ENCODE measurements around the gene KCNE5.
"Not testable (repeated sequence)": the region's sequence is repeated elsewhere in the genome, so short reads cannot be mapped to it uniquely, and the experiment has no call there.

The KCNE5 gene, protein sequence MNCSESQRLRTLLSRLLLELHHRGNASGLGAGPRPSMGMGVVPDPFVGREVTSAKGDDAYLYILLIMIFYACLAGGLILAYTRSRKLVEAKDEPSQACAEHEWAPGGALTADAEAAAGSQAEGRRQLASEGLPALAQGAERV

GRCh38 chrX:109624641-109625616, at the start of gene KCNE5:
TSS of gene KCNE5 (minus strand) at chrX:109625172. CDS start at chrX:109625020, 152 bp downstream.
- DNase-seq (ENCODE audit: low read depth, low spot score): no peak
- no peak within 1 kb of the TSS for H3K27ac ChIP-seq

DNA sequence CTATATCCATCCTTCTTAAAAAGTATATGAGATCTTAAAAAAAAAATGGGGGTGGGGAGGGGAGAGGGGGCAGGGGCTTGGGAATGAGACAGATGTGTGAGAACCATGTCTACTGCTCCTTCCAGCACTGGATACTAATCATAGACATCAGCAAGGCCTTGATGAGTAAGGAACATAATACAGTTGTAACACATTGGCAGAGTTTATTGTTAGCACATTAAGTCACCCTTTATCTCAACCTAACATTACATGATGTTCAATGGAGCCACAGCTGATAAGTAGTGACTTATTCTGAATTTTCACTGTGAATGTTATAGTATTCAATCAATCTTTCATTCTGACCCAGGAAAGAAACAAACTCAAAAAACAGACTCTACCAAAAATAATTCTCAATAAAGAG, 47.3 kb upstream of the KCNE5 start:
- no peak for DNase-seq (ENCODE audit: low read depth, low spot score)
- no peak overlapping the region for H3K27ac ChIP-seq

- not testable (repeated sequence) for DNase-seq (ENCODE audit: low read depth, low spot score); H3K27ac ChIP-seq
Measured at GRCh38 chrX:109671170-109671569, 46.2 kb upstream of the KCNE5 start.

GRCh38 chrX:109667986-109668385, 43.0 kb upstream of the KCNE5 start:
- no peak for DNase-seq (ENCODE audit: low read depth, low spot score)
- H3K27ac ChIP-seq: no peak overlapping the region

GRCh38 chrX:109660435-109661143, 35.6 kb upstream of the KCNE5 start:
- no peak for DNase-seq (ENCODE audit: low read depth, low spot score)
- H3K27ac ChIP-seq: no peak overlapping the region

DNA sequence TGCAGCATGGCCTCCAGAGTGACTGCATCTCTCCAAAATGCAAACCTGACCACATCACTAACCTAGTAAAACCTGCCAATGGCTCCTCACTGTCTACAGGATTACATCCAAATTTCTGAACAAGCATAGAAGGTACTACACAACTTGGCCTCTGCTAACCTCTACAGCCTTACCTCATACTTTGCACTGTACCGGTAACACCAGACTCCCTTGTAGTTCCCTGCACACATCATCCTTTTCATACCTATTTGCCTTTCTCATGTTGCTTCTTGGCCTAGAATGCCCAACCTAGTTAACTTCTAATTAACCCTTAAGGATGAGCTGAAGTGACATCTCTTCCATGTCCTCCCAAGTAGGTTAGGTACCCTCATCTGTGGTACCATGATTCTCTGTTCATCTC, 33.4 kb upstream of the KCNE5 start:
- DNase-seq (ENCODE audit: low read depth, low spot score): no peak
- no peak overlapping the region for H3K27ac ChIP-seq

DNA sequence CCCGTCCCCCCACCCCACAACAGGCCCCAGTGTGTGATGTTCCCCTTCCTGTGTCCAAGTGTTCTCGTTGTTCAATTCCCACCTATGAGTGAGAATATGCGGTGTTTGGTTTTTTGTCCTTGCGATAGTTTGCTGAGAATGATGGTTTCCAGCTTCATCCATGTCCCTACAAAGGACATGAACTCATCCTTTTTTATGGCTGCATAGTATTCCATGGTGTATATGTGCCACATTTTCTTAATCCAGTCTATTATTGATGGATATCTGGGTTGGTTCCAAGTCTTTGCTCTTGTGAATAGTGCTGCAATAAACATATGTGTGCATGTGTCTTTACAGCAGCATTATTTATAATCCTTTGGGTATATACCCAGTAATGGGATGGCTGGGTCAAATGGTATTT, 32.4 kb upstream of the KCNE5 start:
- H3K27ac ChIP-seq; DNase-seq (ENCODE audit: low read depth, low spot score): not testable (repeated sequence)

- H3K27ac ChIP-seq: no peak overlapping the region
- no peak for DNase-seq (ENCODE audit: low read depth, low spot score)
Measured at GRCh38 chrX:109656774-109657173, 31.8 kb upstream of the KCNE5 start.

- H3K27ac ChIP-seq: no peak overlapping the region
- DNase-seq (ENCODE audit: low read depth, low spot score): no peak
Measured at GRCh38 chrX:109655502-109656201, 30.7 kb upstream of the KCNE5 start.

DNA sequence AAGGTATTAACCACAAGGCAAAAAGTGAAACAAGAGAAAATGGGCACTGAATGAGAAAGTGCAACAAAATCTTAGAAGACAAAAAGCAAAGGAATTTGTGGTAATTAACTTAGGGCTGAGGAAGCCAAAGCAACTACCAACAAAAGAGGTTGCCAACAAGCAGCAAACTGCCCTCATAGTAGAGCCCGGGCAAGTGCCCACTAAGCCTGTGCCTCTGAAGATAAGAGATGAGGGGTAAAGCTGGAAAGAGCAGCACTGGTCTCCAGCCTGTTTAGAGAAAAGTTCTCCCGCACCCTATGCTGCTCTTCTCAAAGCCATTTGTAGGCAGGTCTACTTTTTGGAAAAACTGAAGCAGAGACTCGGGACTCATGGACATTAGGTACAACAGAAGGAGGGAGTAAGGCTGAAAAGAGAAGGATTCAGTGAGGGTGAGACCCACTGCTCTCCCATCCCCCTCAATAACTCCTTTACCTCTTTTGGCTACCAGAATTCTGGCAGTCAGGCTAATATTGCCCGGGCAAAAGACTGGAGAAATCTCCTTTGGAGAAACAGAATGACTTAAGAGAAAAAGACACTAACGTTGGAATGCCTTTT, 29.6 kb upstream of the KCNE5 start:
- no peak overlapping the region for H3K27ac ChIP-seq
- DNase-seq (ENCODE audit: low read depth, low spot score): no peak

- not testable (repeated sequence) for H3K27ac ChIP-seq; DNase-seq (ENCODE audit: low read depth, low spot score)
Measured at GRCh38 chrX:109644671-109645070, 19.7 kb upstream of the KCNE5 start.

GRCh38 chrX:109643687-109644086, 18.7 kb upstream of the KCNE5 start:
- H3K27ac ChIP-seq: no peak overlapping the region
- DNase-seq (ENCODE audit: low read depth, low spot score): no peak

GRCh38 chrX:109638158-109638557, 13.2 kb upstream of the KCNE5 start:
- no peak for DNase-seq (ENCODE audit: low read depth, low spot score)
- H3K27ac ChIP-seq: no peak overlapping the region

DNA sequence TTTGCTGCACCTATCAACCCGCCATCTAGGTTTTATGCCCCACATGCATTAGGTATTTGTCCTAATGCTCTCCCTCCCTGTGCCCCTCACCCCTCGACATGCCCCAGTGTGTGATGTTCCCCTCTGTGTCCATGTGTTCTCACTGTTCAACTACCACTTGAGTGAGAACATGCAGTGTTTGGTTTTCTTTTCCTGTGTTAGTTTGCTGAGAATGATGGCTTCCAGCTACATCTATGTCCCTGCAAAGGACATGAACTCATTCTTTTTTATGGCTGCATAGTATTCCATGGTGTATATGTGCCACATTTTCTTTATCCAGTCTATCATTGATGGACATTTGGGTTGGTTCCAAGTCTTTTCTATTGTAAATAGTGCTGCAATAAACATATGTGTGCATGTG, 12.5 kb upstream of the KCNE5 start:
- H3K27ac ChIP-seq; DNase-seq (ENCODE audit: low read depth, low spot score): not testable (repeated sequence)

- no peak for DNase-seq (ENCODE audit: low read depth, low spot score)
- no peak overlapping the region for H3K27ac ChIP-seq
Measured at GRCh38 chrX:109635146-109635545, 10.2 kb upstream of the KCNE5 start.

- DNase-seq (ENCODE audit: low read depth, low spot score): no peak
- no peak overlapping the region for H3K27ac ChIP-seq
Measured at GRCh38 chrX:109632906-109633504, 8.0 kb upstream of the KCNE5 start.

DNA sequence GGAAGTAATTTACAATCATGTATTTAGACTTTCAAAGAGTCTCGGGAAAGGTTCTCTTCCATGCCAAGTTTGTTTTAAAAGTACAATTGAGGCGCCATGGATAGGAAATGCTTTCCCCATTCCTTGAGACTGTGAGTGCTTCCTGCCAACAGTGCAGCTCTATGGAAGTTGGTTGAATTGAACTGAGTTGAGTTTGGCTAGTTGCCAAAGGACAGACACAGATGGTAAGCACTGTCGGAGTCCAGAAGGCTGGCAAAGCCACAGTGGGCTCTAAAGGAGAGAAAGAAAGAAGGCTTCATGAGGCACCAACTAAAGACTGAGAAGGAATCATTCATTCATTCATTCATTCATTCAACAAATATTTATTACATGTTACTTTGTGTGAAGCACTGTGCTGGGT, 4.3 kb upstream of the KCNE5 start:
- no peak overlapping the region for H3K27ac ChIP-seq
- DNase-seq (ENCODE audit: low read depth, low spot score): no peak

DNA sequence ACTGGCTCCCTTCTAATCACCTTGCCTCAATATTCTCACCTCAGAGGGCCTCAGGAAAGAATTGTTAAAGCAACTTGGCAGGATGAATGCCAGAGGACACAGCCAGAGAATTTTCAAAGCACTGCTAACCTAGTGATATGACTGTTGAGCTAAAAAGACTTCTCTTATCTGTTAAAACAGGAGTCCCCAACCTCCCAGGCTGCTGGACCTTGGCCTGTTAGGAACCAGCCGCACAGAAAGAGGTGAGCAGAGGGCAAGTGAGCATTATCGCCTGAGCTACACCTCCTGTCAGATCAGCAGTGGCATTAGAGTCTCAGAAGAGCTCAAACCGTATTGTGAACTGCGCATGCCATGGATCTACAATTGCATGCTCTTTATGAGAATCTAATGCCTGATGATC, 1.7 kb upstream of the KCNE5 start:
- no peak overlapping the region for H3K27ac ChIP-seq
- no peak for DNase-seq (ENCODE audit: low read depth, low spot score)

- no peak overlapping the region for H3K27ac ChIP-seq
- DNase-seq (ENCODE audit: low read depth, low spot score): no peak
Measured at GRCh38 chrX:109623997-109624396, 975 bp downstream of the KCNE5 start.

DNA sequence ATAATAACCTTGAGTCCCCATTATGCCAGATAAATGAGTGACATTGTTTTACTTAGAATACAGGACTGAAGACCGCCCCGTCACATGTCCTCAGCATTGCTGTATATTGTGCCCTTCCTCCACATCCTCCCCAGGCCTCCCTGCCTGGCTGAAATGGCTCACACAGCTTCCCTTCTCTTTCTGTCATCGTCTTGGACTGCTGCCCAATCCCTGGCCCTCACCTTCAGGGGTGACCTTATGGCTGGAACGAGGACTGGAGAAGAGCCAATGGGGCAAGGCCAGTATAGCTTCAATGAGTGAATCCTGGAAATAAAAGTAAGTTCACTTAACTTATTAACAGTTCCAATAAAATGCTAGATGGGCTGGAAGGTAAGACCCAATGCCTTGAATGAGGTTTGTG, 2.7 kb downstream of the KCNE5 start:
- no peak for DNase-seq (ENCODE audit: low read depth, low spot score)
- H3K27ac ChIP-seq: no peak overlapping the region
